ENCODE measurements around the gene HMGB1.

Gene HMGB1

GRCh38 chr13:30406779-30407416, 58.8 kb downstream of the HMGB1 start:
- H2BK120ac ChIP-seq (ENCODE audit: low read depth, low read length), result no peak overlapping the region
- peaks cover 6% of the 10 kb centered on the region for H3K4me1 ChIP-seq (ENCODE audit: control insufficient read depth, insufficient read depth, low read depth, low read length)
- 97% methylated on average over 8 of the region's 8 CpGs for WGBS
- DNase-seq, result no peak
- H2AFZ ChIP-seq (ENCODE audit: low read depth, low read length), result no peak overlapping the region
- H4K91ac ChIP-seq (ENCODE audit: low read length), result no peak overlapping the region
- no peak overlapping the region for H3K14ac ChIP-seq (ENCODE audit: low read length in 2 of 2)
- no peak overlapping the region for H3K9ac ChIP-seq (ENCODE audit: low read length)
- H3K4ac ChIP-seq (ENCODE audit: low read depth in 1 of 2, low read length in 2 of 2), result no peak overlapping the region
- H2AK5ac ChIP-seq (ENCODE audit: low read length, severe bottlenecking), result peak overlapping the region; percentile 23
- H3K18ac ChIP-seq (ENCODE audit: low read depth in 1 of 2, low read length in 2 of 2), result no peak overlapping the region
- no peak overlapping the region for H2BK15ac ChIP-seq (ENCODE audit: low read depth, poor library complexity, severe bottlenecking)
- no peak overlapping the region for H3K27ac ChIP-seq (ENCODE audit: low read length, poor library complexity, severe bottlenecking)
- no peaks in the 10 kb centered on the region for H3K36me3 ChIP-seq (ENCODE audit: control insufficient read depth in 1 of 2, insufficient read depth in 2 of 2, low read depth in 1 of 2, low read length in 2 of 2)
- no peak overlapping the region for H3K4me3 ChIP-seq (ENCODE audit: insufficient read depth in 1 of 2, low read depth in 1 of 2, low read length in 2 of 2)
- H2BK5ac ChIP-seq (ENCODE audit: low read depth, low read length, poor library complexity, severe bottlenecking), result no peak overlapping the region
- H2BK12ac ChIP-seq (ENCODE audit: low read length in 2 of 2), result peak overlapping the region; percentile 46 to 68
- H3K79me1 ChIP-seq (replicated peaks; ENCODE audit: low read length, poor library complexity, severe bottlenecking), result no peaks in the 10 kb centered on the region
- H3K9me3 ChIP-seq (ENCODE audit: control insufficient read depth, low read length), result no peaks in the 10 kb centered on the region
- no peak overlapping the region for H4K8ac ChIP-seq (ENCODE audit: low read length)
- H3K4me2 ChIP-seq (ENCODE audit: low read length, poor library complexity, severe bottlenecking), result no peak overlapping the region
- H3K23ac ChIP-seq (ENCODE audit: low read length in 2 of 2), result peak overlapping the region in 1 of 2 experiments; percentile 60
- no peaks in the 10 kb centered on the region for H3K27me3 ChIP-seq (ENCODE audit: control insufficient read depth in 1 of 2, insufficient read depth in 1 of 2, low read length in 2 of 2)

All from mesenchymal stem cell (in vitro differentiated cells and primary cell).